Endothelial cell of umbilical vein (primary cell): ENCODE measurements around the gene KLK2. TPM values are rescaled to one million over a fixed set of nuclear protein-coding genes. Genes with fewer than 3 reads are reported as not detected.

ENCODE experiments used
- Bru-seq: library from RNA; stranded (reverse); fragments of 400-500 nt; gene quantifications from one replicate; lab custom pipeline; 2021; lab: Mats Ljungman, UMichigan
- BruChase-seq, 2 experiments: library from RNA; stranded (reverse); fragments of 400-500 nt; gene quantifications; one replicate each; lab custom pipeline; 2021; lab: Mats Ljungman, UMichigan
- BruUV-seq: library from RNA; stranded (reverse); fragments of 400-500 nt; replicated peaks from 2 replicates; lab custom pipeline; 2021; lab: Mats Ljungman, UMichigan
- CTCF ChIA-PET: fragments of 300-600, 350-600 bp; sonication (Branson Sonifier 250); formaldehyde crosslinking; loops from one replicate; lab custom pipeline; 2021; ENCODE audit warnings: antibody characterized with exemption, inconsistent platforms; lab: Charles Lee
- POLR2A ChIA-PET: fragments of 300-600, 350-600 bp; sonication (Branson Sonifier 250); formaldehyde crosslinking; loops from one replicate; lab custom pipeline; 2021; ENCODE audit warnings: antibody characterized with exemption, inconsistent platforms; lab: Charles Lee
- DNase-seq: peaks from one replicate; pipeline ENCODE4 v3.0.0-alpha.2; 2011; ENCODE audit warnings: low read depth, low spot score
- FAIRE-seq: peaks from 2 replicates; lab custom pipeline; 2011; peaks lifted over from hg19 to GRCh38; lab: Jason Lieb, UNC
- H2AFZ ChIP-seq: 2 replicates; pipeline ENCODE4 v1.6.0; 2012; ENCODE audit warnings: low read depth, low read length, control low read depth, inconsistent platforms
- H3K27ac ChIP-seq: 2 replicates; pipeline ENCODE4 v1.5.1; 2011; ENCODE audit warnings: low read depth, mild to moderate bottlenecking, control low read depth, low read length, moderate library complexity; ENCODE audit not compliant: insufficient read depth
- H3K27me3 ChIP-seq, 2 experiments: 2 replicates each; pipeline versions ENCODE4 v1.6.0 to v1.6.1; 2011; ENCODE audit warnings: low read length in 2 of 2, mixed read lengths in 1 of 2; ENCODE audit not compliant: control insufficient read depth in 2 of 2, insufficient read depth in 2 of 2
- H3K36me3 ChIP-seq, 2 experiments: 2 replicates in 1 of 2; 3 replicates in 1 of 2; pipeline ENCODE4 v1.5.1; 2011; ENCODE audit warnings: low read length in 2 of 2, mild to moderate bottlenecking in 1 of 2, moderate library complexity in 1 of 2; ENCODE audit not compliant: control insufficient read depth in 2 of 2, insufficient read depth in 2 of 2; ENCODE audit errors: extremely low read depth in 1 of 2
- H3K4me1 ChIP-seq: 3 replicates; pipeline ENCODE4 v1.5.1; 2011; ENCODE audit warnings: mild to moderate bottlenecking, low read length; ENCODE audit not compliant: control insufficient read depth, insufficient read depth; ENCODE audit errors: extremely low read depth
- H3K4me2 ChIP-seq: 2 replicates; pipeline ENCODE4 v1.6.1; 2011; ENCODE audit warnings: low read length, control low read depth, mixed read lengths; ENCODE audit not compliant: insufficient read depth
- H3K4me3 ChIP-seq, 3 experiments: fragments of 200-600 bp in 1 of 3; sonication (generic), shearing (Covaris generic) in 1 of 3; replicated peaks in 1 of 3; 2 replicates each; pipeline ENCODE4 v1.5.1; 2011 to 2016; ENCODE audit warnings: control low read depth in 3 of 3, low read length in 3 of 3, mild to moderate bottlenecking in 2 of 3, inconsistent platforms in 1 of 3, low read depth in 1 of 3, moderate library complexity in 1 of 3; ENCODE audit not compliant: insufficient read depth in 1 of 3
- H3K79me2 ChIP-seq: 2 replicates; pipeline ENCODE4 v1.6.0; 2012; ENCODE audit warnings: low read length, inconsistent platforms; ENCODE audit not compliant: control insufficient read depth, insufficient read depth
- H3K9ac ChIP-seq: replicated peaks from 2 replicates; pipeline ENCODE3; 2011; ENCODE audit warnings: low read length, control low read depth; ENCODE audit not compliant: insufficient read depth; ENCODE audit errors: extremely low read depth
- H3K9me1 ChIP-seq: replicated peaks from 3 replicates; pipeline ENCODE4 v1.6.0; 2011; ENCODE audit warnings: mild to moderate bottlenecking, low read length; ENCODE audit not compliant: control insufficient read depth, insufficient read depth; ENCODE audit errors: extremely low read depth
- H3K9me3 ChIP-seq: replicated peaks from 2 replicates; pipeline ENCODE4 v1.5.1; 2012; ENCODE audit warnings: low read length, inconsistent platforms; ENCODE audit not compliant: control insufficient read depth, insufficient read depth
- H4K20me1 ChIP-seq: replicated peaks from 2 replicates; pipeline ENCODE3; 2011; ENCODE audit warnings: mild to moderate bottlenecking, low read length; ENCODE audit not compliant: control insufficient read depth, insufficient read depth; ENCODE audit errors: extremely low read depth
- EZH2 ChIP-seq: IDR thresholded peaks from 2 replicates; pipeline ENCODE4 v1.6.1; 2012; ENCODE audit warnings: borderline replicate concordance, low read depth, mild to moderate bottlenecking, moderate library complexity, low read length, inconsistent platforms; ENCODE audit not compliant: severe bottlenecking
- FOS ChIP-seq: IDR thresholded peaks from 2 replicates; pipeline ENCODE4 v1.6.1; 2011; ENCODE audit warnings: mild to moderate bottlenecking, low read length, moderate library complexity, borderline replicate concordance; ENCODE audit not compliant: insufficient read depth
- GATA2 ChIP-seq: IDR thresholded peaks from 2 replicates; pipeline ENCODE4 v1.7.0; 2011; ENCODE audit warnings: low read depth, mild to moderate bottlenecking, moderate library complexity, mixed read lengths, low read length; ENCODE audit not compliant: insufficient read length, insufficient read depth
- JUN ChIP-seq: IDR thresholded peaks from 2 replicates; pipeline ENCODE4 v1.6.1; 2011; ENCODE audit warnings: borderline replicate concordance, low read depth; ENCODE audit not compliant: insufficient read length, insufficient read depth
- MYC ChIP-seq: IDR thresholded peaks from one replicate; pipeline ENCODE4 v1.6.1; 2011; ENCODE audit warnings: mild to moderate bottlenecking, low read depth, low read length
- POLR2A ChIP-seq: IDR thresholded peaks from 2 replicates; pipeline ENCODE4 v1.6.1; 2012; ENCODE audit warnings: low read depth, mild to moderate bottlenecking, control low read depth, low read length
- POLR2AphosphoS5 ChIP-seq: IDR thresholded peaks from 2 replicates; pipeline ENCODE4 v1.6.1; 2012; ENCODE audit warnings: low read depth, mild to moderate bottlenecking, control low read depth, low read length, moderate library complexity; ENCODE audit not compliant: insufficient read depth
- dilution Hi-C: fragments of 300-500 bp; cut with MboI; formaldehyde crosslinking; loops from one replicate; pipeline ENCODE4 v1.15.0; 2019; ENCODE audit warnings: low sequenced_read_pairs; ENCODE audit not compliant: extremely low pct_ligation_motif_present
- intact Hi-C: fragments of 100-400 bp; cut with micrococcal nuclease; formaldehyde crosslinking; loops from one replicate; pipeline ENCODE4 v1.10.0; 2022
- long read RNA-seq: library from polyadenylated mRNA; stranded (forward); transcript quantifications from one replicate; pipeline ENCODE4 v2.0.0, GENCODE V29; 2021
- polyA minus RNA-seq, 3 experiments: library from RNA; depleted of rRNA, polyadenylated mRNA; stranded (reverse); fragments of >200 nt; gene quantifications; 1 replicate in 1 of 3; 2 replicates in 2 of 3; pipeline ENCODE4 v1.2.3, GENCODE V29; 2011
- polyA plus RNA-seq, 4 experiments: library from polyadenylated mRNA; depleted of rRNA in 3 of 4; stranded (reverse) in 3 of 4; unstranded in 1 of 4; fragments of >200 nt; gene quantifications; 2 replicates each; pipeline versions ENCODE4 v1.2.1 to v1.2.3, GENCODE V29; 2011 to 2012; ENCODE audit warnings: missing spikeins in 1 of 4
- total RNA-seq: library from RNA; stranded (reverse); gene quantifications from 2 replicates; pipeline ENCODE4 v1.2.3, GENCODE V29; 2021
- TF ChIP-seq, protein P1 (sequence below): IDR thresholded peaks from 2 replicates; pipeline ENCODE4 v1.6.1; 2011; ENCODE audit not compliant: insufficient read depth, insufficient read length
- TF ChIP-seq, protein P2 (sequence below), 2 donors: IDR thresholded peaks; 1 replicate in 1 of 2; 2 replicates in 1 of 2; pipeline ENCODE4 v1.5.1; 2011; ENCODE audit warnings: low read length in 2 of 2, mild to moderate bottlenecking in 2 of 2, moderate library complexity in 2 of 2, control low read depth in 1 of 2, inconsistent platforms in 1 of 2, low read depth in 1 of 2; ENCODE audit not compliant: insufficient read depth in 1 of 2; ENCODE audit errors: extremely low read depth in 1 of 2

KLK2 gene
- total RNA-seq (not detected in 2 replicates), polyA plus RNA-seq (not detected in 2 replicates), polyA minus RNA-seq (not detected in 2 replicates), Bru-seq, nascent RNA (not detected), BruChase-seq, experiment 1, labeled RNA remaining after a 6-hour chase (not detected), BruChase-seq, experiment 2, labeled RNA remaining after a 2-hour chase (not detected)
- polyA plus RNA-seq (2011; cell fraction: cytosol; rRNA removed) = not detected in 2 replicates
- not detected in 2 replicates for polyA plus RNA-seq (2011; cell fraction: nucleus; rRNA removed)
- not detected in 2 replicates for polyA plus RNA-seq (2012)
- not detected for polyA minus RNA-seq (2011; cell fraction: cytosol; rRNA and poly(A)+ RNA removed)
- not detected in 2 replicates for polyA minus RNA-seq (2011; cell fraction: nucleus; rRNA and poly(A)+ RNA removed)
- long read RNA-seq = 0 reads

DNA sequence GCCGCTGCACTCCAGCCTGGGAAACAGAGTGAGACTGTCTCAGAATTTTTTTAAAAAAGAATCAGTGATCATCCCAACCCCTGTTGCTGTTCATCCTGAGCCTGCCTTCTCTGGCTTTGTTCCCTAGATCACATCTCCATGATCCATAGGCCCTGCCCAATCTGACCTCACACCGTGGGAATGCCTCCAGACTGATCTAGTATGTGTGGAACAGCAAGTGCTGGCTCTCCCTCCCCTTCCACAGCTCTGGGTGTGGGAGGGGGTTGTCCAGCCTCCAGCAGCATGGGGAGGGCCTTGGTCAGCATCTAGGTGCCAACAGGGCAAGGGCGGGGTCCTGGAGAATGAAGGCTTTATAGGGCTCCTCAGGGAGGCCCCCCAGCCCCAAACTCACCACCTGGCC lies at the start of gene KLK2:
TSS of gene KLK2 (plus strand) at position 384 of the 400 bp plus-strand sequence. CDS start 35 bp downstream, outside the sequence.
- Histone ChIP-seq H3K4me2 (no peak within 1 kb of the TSS), H3K36me3 (no peaks in the 10 kb centered on the region), H3K79me2 (no peaks in the 10 kb centered on the region), H3K9me1 (no peaks in the 10 kb centered on the region), H2AFZ (no peak within 1 kb of the TSS), H3K9me3 (no peaks in the 10 kb centered on the region), H3K9ac (no peak within 1 kb of the TSS), H3K4me1 (no peaks in the 10 kb centered on the region), H3K27ac (no peak within 1 kb of the TSS), H3K27me3 (peaks cover 0 to 2% of the 10 kb centered on the region in 2 experiments), H4K20me1 (no peaks in the 10 kb centered on the region), H3K4me3 (no peak within 1 kb of the TSS)
- POLR2A ChIA-PET = no interaction called here
- TF ChIP-seq JUN (no peak), FOS (no peak), MYC (no peak), POLR2A (no peak), EZH2 (no peak), GATA2 (no peak), POLR2AphosphoS5 (no peak)
- TF ChIP-seq, protein P1, sequence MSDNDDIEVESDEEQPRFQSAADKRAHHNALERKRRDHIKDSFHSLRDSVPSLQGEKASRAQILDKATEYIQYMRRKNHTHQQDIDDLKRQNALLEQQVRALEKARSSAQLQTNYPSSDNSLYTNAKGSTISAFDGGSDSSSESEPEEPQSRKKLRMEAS = no peak
- TF ChIP-seq, protein P2, sequence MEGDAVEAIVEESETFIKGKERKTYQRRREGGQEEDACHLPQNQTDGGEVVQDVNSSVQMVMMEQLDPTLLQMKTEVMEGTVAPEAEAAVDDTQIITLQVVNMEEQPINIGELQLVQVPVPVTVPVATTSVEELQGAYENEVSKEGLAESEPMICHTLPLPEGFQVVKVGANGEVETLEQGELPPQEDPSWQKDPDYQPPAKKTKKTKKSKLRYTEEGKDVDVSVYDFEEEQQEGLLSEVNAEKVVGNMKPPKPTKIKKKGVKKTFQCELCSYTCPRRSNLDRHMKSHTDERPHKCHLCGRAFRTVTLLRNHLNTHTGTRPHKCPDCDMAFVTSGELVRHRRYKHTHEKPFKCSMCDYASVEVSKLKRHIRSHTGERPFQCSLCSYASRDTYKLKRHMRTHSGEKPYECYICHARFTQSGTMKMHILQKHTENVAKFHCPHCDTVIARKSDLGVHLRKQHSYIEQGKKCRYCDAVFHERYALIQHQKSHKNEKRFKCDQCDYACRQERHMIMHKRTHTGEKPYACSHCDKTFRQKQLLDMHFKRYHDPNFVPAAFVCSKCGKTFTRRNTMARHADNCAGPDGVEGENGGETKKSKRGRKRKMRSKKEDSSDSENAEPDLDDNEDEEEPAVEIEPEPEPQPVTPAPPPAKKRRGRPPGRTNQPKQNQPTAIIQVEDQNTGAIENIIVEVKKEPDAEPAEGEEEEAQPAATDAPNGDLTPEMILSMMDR (IDR thresholded peaks at IDR 0.05; ENCODE audit: extremely low read depth in 1 of 2, insufficient read depth in 1 of 2, low read depth in 1 of 2, low read length in 2 of 2) = no peak
- BruUV-seq = no TSS peak
- dilution Hi-C loops (no loop called here), intact Hi-C loops (loop anchor here (1.0 kb wide), 1 partner anchor 20 kb away; no protein-coding TSS in a partner anchor)
- FAIRE-seq (no peak), DNase-seq (no peak)
- CTCF ChIA-PET = no interaction called here
